Peyer's patch (tissue), 4 donors: Measurements from ENCODE around the gene TCF23.

Experiments
- CTCF ChIP-seq, 6 experiments: fragments of 450-650 bp in 4 of 6; fragments of 200-600 bp in 2 of 6; sonication (generic) in 1 of 6; IDR thresholded peaks; one replicate each; pipeline ENCODE4 v1.5.1; 2017 to 2019; ENCODE audit warnings: antibody characterized with exemption in 6 of 6, mild to moderate bottlenecking in 3 of 6, moderate library complexity in 1 of 6
- POLR2A ChIP-seq, 2 donors: fragments of 450-650 bp; IDR thresholded peaks; one replicate each; pipeline ENCODE4 v1.5.1; 2017; ENCODE audit warnings: antibody characterized with exemption in 2 of 2, mild to moderate bottlenecking in 2 of 2, moderate library complexity in 2 of 2

- TF ChIP-seq POLR2A (IDR thresholded peaks at IDR 0.05): no peak
- no peak for TF ChIP-seq CTCF (IDR thresholded peaks at IDR 0.05)
These were observed 5.7 kb downstream of the TCF23 start for GRCh38 chr2:27154488-27154887.
